ENCODE measurements around the gene OR2T1. TPM values are rescaled to one million over a fixed set of nuclear protein-coding genes. Genes with fewer than 3 reads are reported as not detected.
"Not testable (repeated sequence)": the region's sequence is repeated elsewhere in the genome, so short reads cannot be mapped to it uniquely, and the experiment has no call there.

OR2T1 gene
- total RNA-seq, 4 donors from 2014 or later = not detected

GRCh38 chr1:248431683-248432082, 28.8 kb downstream of the OR2T1 start:
- DNase-seq; intact Hi-C loops (cut with DNase I); H3K27me3 ChIP-seq; H3K4me1 ChIP-seq; H3K27ac ChIP-seq; H3K4me3 ChIP-seq; H3K36me3 ChIP-seq; H3K9me3 ChIP-seq: not testable (repeated sequence)
- 56 to 57% methylated on average over 6 to 8 of the region's 11 CpGs for WGBS, 2 donors

GRCh38 chr1:248432201-248432600, 29.4 kb downstream of the OR2T1 start:
- H3K4me1 ChIP-seq; H3K9me3 ChIP-seq; H3K27me3 ChIP-seq; H3K4me3 ChIP-seq; H3K27ac ChIP-seq; intact Hi-C loops (cut with DNase I); H3K36me3 ChIP-seq; DNase-seq: not testable (repeated sequence)
- WGBS, 2 donors = 46 to 52% methylated on average over 4 of the region's 4 CpGs

GRCh38 chr1:248433811-248434415, 31.1 kb downstream of the OR2T1 start:
- WGBS, 2 donors = 88 to 96% methylated on average over 18 to 31 of the region's 38 CpGs
- H3K36me3 ChIP-seq; H3K27ac ChIP-seq; H3K9me3 ChIP-seq; H3K4me1 ChIP-seq; DNase-seq; intact Hi-C loops (cut with DNase I); H3K4me3 ChIP-seq; H3K27me3 ChIP-seq: not testable (repeated sequence)

- H3K36me3 ChIP-seq; H3K4me1 ChIP-seq; H3K4me3 ChIP-seq; intact Hi-C loops (cut with DNase I); H3K27ac ChIP-seq; DNase-seq; H3K9me3 ChIP-seq; H3K27me3 ChIP-seq: not testable (repeated sequence)
- WGBS, 2 donors = 71 to 82% methylated on average over 5 to 6 of the region's 6 CpGs
Observed at GRCh38 chr1:248434913-248435312, 32.1 kb downstream of the OR2T1 start.

- H3K27me3 ChIP-seq; H3K9me3 ChIP-seq; H3K27ac ChIP-seq; H3K4me1 ChIP-seq; DNase-seq; intact Hi-C loops (cut with DNase I); H3K4me3 ChIP-seq; H3K36me3 ChIP-seq: not testable (repeated sequence)
- WGBS, 2 donors = 52 to 67% methylated on average over 3 of the region's 3 CpGs
Observed at GRCh38 chr1:248436303-248436702, 33.5 kb downstream of the OR2T1 start.

- intact Hi-C loops (cut with DNase I); H3K9me3 ChIP-seq; DNase-seq; H3K27ac ChIP-seq; H3K27me3 ChIP-seq; H3K4me1 ChIP-seq; H3K4me3 ChIP-seq; H3K36me3 ChIP-seq: not testable (repeated sequence)
- 11 to 20% methylated on average over 1 of the region's 1 CpG for WGBS, 2 donors
Observed at GRCh38 chr1:248438668-248439067, 35.8 kb downstream of the OR2T1 start.

- H3K36me3 ChIP-seq; H3K4me3 ChIP-seq; H3K4me1 ChIP-seq; DNase-seq; H3K27ac ChIP-seq; H3K9me3 ChIP-seq; intact Hi-C loops (cut with DNase I); H3K27me3 ChIP-seq: not testable (repeated sequence)
- WGBS, 2 donors = 55 to 67% methylated on average over 5 of the region's 5 CpGs
Observed at GRCh38 chr1:248439283-248439682, 36.4 kb downstream of the OR2T1 start.

- H3K4me1 ChIP-seq; intact Hi-C loops (cut with DNase I): not testable (repeated sequence)
- WGBS, 2 donors = 50 to 67% methylated on average over 1 of the region's 2 CpGs
Observed at GRCh38 chr1:248442500-248443277, 39.8 kb downstream of the OR2T1 start.

GRCh38 chr1:248444603-248445002, 41.8 kb downstream of the OR2T1 start:
- H3K9me3 ChIP-seq; H3K4me1 ChIP-seq; H3K4me3 ChIP-seq; DNase-seq; H3K36me3 ChIP-seq; H3K27ac ChIP-seq; H3K27me3 ChIP-seq; intact Hi-C loops (cut with DNase I): not testable (repeated sequence)
- 67 to 76% methylated on average over 4 of the region's 4 CpGs for WGBS, 2 donors

More at GRCh38 chr1:248442500-248443277, 39.8 kb downstream of the OR2T1 start:
- not testable (repeated sequence) for H3K9me3 ChIP-seq, H3K36me3 ChIP-seq, H3K4me3 ChIP-seq, DNase-seq, H3K27ac ChIP-seq, H3K27me3 ChIP-seq

GRCh38 chr1:248445399-248445798, 42.6 kb downstream of the OR2T1 start, which contains the start of gene OR2T2:
OR2T2 (plus strand) TSS chr1:248445637; CDS start chr1:248452798, 7,161 bp downstream.
- H3K4me1 ChIP-seq; intact Hi-C loops (cut with DNase I): not testable (repeated sequence)
- 33 to 89% methylated on average over 1 of the region's 2 CpGs for WGBS, 2 donors

GRCh38 chr1:248448409-248449074, 45.7 kb downstream of the OR2T1 start:
- H3K36me3 ChIP-seq; DNase-seq; H3K4me3 ChIP-seq; H3K27me3 ChIP-seq; H3K27ac ChIP-seq; H3K9me3 ChIP-seq; H3K4me1 ChIP-seq; intact Hi-C loops (cut with DNase I): not testable (repeated sequence)
- no CpG with 5 or more reads among the region's 4 CpGs for WGBS, 2 donors

More at GRCh38 chr1:248445399-248445798, 42.6 kb downstream of the OR2T1 start, which contains the start of gene OR2T2:
- H3K36me3 ChIP-seq, H3K27me3 ChIP-seq, H3K27ac ChIP-seq, H3K9me3 ChIP-seq, H3K4me3 ChIP-seq, DNase-seq: not testable (repeated sequence)

- H3K27me3 ChIP-seq; H3K36me3 ChIP-seq; intact Hi-C loops (cut with DNase I); H3K4me3 ChIP-seq; H3K27ac ChIP-seq; H3K9me3 ChIP-seq; DNase-seq; H3K4me1 ChIP-seq: not testable (repeated sequence)
- WGBS, 2 donors = 68 to 82% methylated on average over 5 of the region's 6 CpGs
Observed at GRCh38 chr1:248449821-248450465, 47.1 kb downstream of the OR2T1 start.

Measured in esophagus squamous epithelium (tissue), 5 donors.